Measurements from ENCODE around the gene CPVL.

DNA sequence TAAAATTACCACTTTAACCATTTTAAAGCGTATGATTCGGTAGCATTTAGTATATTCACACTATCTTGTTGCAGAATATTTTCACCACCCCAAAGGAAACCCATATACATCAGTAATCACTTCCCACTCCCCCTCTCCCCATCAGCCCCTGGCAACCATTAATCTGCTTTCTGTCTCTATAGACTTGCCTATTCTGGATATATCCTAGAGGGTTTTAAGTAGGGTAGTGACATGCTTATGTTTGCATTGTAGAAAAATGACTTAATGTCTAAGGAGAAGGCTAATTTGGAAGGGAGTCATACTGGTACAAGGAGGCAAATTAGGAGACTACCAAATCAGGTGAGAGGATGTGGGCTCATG, 145.6 kb downstream of the CPVL start:
- TF ChIP-seq, protein P1, sequence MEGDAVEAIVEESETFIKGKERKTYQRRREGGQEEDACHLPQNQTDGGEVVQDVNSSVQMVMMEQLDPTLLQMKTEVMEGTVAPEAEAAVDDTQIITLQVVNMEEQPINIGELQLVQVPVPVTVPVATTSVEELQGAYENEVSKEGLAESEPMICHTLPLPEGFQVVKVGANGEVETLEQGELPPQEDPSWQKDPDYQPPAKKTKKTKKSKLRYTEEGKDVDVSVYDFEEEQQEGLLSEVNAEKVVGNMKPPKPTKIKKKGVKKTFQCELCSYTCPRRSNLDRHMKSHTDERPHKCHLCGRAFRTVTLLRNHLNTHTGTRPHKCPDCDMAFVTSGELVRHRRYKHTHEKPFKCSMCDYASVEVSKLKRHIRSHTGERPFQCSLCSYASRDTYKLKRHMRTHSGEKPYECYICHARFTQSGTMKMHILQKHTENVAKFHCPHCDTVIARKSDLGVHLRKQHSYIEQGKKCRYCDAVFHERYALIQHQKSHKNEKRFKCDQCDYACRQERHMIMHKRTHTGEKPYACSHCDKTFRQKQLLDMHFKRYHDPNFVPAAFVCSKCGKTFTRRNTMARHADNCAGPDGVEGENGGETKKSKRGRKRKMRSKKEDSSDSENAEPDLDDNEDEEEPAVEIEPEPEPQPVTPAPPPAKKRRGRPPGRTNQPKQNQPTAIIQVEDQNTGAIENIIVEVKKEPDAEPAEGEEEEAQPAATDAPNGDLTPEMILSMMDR (IDR thresholded peaks at IDR 0.05): no peak
- TF ChIP-seq POLR2A (IDR thresholded peaks at IDR 0.05): no peak
